H54 (cell line): ENCODE data around the gene SMYD3.

Source experiments
- DNase-seq: peaks from one replicate; pipeline ENCODE4 v3.0.0; 2011; ENCODE audit warnings: low spot score, mixed read lengths; ENCODE audit not compliant: insufficient read length
- FAIRE-seq: peaks from 3 replicates; lab custom pipeline; 2011; peaks lifted over from hg19 to GRCh38; lab: Jason Lieb, UNC
- POLR2A ChIP-seq: IDR thresholded peaks from 2 replicates; pipeline ENCODE4 v1.6.1; 2011; ENCODE audit warnings: low read depth, mild to moderate bottlenecking, low read length

The SMYD3 gene

GRCh38 chr1:246397046-246397445, 110.0 kb downstream of the SMYD3 start:
- no peak for TF ChIP-seq POLR2A
- no peak for FAIRE-seq
- DNase-seq: no peak

GRCh38 chr1:246396322-246396721, 110.8 kb downstream of the SMYD3 start:
- no peak for TF ChIP-seq POLR2A
- FAIRE-seq: no peak
- no peak for DNase-seq

- DNase-seq (no peak), FAIRE-seq (no peak)
- TF ChIP-seq POLR2A: no peak
These were observed 113.0 kb downstream of the SMYD3 start for GRCh38 chr1:246394121-246394520.

GRCh38 chr1:246390855-246391254, 116.2 kb downstream of the SMYD3 start:
- no peak for FAIRE-seq
- no peak for DNase-seq
- no peak for TF ChIP-seq POLR2A

- no peak for DNase-seq
- no peak for TF ChIP-seq POLR2A
- FAIRE-seq: no peak
These were observed 122.5 kb downstream of the SMYD3 start for GRCh38 chr1:246384616-246385015.

GRCh38 chr1:246383791-246384190, 123.3 kb downstream of the SMYD3 start:
- FAIRE-seq (no peak), DNase-seq (no peak)
- TF ChIP-seq POLR2A: no peak

- FAIRE-seq (peak; percentile 75), DNase-seq (no peak)
- no peak for TF ChIP-seq POLR2A
These were observed 123.9 kb downstream of the SMYD3 start for GRCh38 chr1:246383239-246383589.

- DNase-seq (no peak), FAIRE-seq (no peak)
These were observed 124.4 kb downstream of the SMYD3 start for GRCh38 chr1:246382589-246383238.

GRCh38 chr1:246381452-246381851, 125.6 kb downstream of the SMYD3 start:
- FAIRE-seq: no peak
- no peak for DNase-seq
- TF ChIP-seq POLR2A: no peak

More at GRCh38 chr1:246382589-246383238, 124.4 kb downstream of the SMYD3 start:
- TF ChIP-seq POLR2A: no peak

GRCh38 chr1:246377625-246378153, 129.4 kb downstream of the SMYD3 start:
- DNase-seq (no peak), FAIRE-seq (no peak)
- no peak for TF ChIP-seq POLR2A

- TF ChIP-seq POLR2A: no peak
- FAIRE-seq (no peak), DNase-seq (no peak)
These were observed 133.1 kb downstream of the SMYD3 start for GRCh38 chr1:246373828-246374569.

GRCh38 chr1:246372559-246372958, 134.5 kb downstream of the SMYD3 start:
- DNase-seq (no peak), FAIRE-seq (no peak)
- TF ChIP-seq POLR2A: no peak

- no peak for FAIRE-seq
- DNase-seq: no peak
- TF ChIP-seq POLR2A: no peak
These were observed 140.0 kb downstream of the SMYD3 start for GRCh38 chr1:246367041-246367440.

GRCh38 chr1:246365708-246366107, 141.4 kb downstream of the SMYD3 start:
- no peak for FAIRE-seq
- TF ChIP-seq POLR2A: no peak
- no peak for DNase-seq
